Myocyte (in vitro differentiated cells): ENCODE data around the gene TICRR. TPM values are rescaled to one million over a fixed set of nuclear protein-coding genes. Genes with fewer than 3 reads are reported as not detected.

Experiments
- DNase-seq: peaks from one replicate; pipeline ENCODE4 v3.0.0-alpha.2; 2012; ENCODE audit warnings: low read depth
- total RNA-seq: library from RNA; depleted of rRNA; stranded (reverse); fragments of >200 nt; gene quantifications from 2 replicates; pipeline ENCODE4 v1.2.3, GENCODE V29; 2014

The TICRR gene
- total RNA-seq, 1 donor from 2014 or later: 0.19 TPM

DNA sequence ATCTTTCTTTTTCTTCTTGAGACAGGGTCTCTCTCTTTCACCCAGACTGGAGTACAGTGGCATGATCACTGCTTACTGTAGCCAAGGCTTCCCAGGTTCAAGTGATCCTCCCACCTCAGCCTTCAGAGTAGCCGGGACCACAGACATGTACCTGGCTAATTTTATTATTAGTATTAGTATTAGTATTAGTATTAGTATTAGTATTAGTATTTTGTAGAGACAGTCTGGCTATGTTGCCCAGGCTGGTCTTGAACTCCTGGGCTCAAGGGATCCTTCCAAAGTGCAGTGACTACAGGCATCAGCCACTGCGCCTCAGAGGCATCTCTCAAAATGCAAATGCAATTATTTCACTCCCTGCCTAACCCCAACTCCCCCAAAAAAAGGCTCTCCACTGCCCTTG is 78.3 kb downstream of the TICRR start:
- no peak for DNase-seq

DNA sequence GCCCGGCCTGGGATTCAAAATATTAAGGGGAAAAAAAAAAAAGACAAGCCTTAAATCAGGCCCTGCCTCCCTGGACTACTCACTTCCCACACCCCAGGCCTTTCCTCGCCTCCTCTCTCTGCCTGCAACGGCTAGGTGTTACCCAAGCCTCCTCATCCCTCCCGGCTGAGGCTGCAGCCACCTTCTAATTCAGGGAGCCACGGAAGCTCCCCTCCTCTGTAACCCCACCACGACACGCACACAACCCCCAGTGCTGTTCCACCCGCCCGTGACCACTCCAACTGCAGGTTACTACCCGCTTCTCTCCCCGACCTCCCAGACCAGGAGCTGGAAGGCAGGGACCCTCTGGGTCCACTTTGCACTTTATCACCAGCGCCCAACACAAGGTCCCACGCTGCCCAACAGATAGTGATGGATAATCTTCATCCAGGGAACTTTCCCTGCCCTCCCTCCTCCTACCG is 79.1 kb downstream of the TICRR start:
- no peak for DNase-seq

DNA sequence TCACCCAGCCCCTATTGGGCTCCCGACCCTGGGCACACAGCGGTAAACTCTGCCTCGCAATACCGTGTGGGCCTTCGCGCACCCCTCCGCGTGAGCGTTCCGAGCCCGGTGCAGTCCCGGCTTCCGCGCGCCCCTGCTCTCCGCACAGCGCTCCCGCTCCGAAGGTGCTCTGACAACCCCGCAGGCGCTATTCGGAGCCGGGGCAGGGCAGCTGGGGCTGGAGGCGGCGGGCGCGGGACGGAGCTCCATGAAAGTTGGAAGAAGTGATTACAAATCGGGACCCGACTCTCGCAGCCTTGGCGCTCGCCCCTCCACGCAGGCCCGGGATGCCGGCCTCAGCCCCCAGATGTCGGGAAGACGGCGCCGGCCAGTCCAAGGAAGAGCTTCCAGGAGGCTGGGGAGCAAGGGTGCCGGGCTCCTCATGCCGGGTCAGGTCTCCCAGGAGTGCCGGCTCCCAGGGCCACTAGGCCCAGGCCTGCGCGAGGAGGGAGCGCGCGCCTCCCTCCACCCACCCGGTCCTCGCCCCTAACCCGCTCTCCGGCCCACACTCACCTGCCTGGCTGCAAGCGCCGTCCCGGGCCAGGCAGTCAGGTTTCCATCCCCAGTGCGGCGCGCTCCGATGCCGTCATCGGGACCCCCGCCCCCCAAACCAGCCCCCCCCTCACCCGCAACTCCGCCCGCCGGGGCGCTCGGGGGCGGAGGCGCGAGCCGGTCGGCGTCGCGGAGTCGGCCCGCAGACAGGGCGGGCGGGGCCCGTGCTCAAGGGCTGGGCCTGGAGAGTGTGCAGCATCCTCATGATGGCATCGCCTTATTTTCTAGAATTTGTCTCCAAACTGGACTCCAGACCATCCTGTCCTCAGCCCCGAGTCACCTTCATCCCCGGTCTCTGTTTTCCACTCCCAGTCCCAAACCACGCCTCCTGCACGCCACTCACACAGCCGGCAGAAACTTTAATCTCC is 79.9 kb downstream of the TICRR start, which contains the start of gene KIF7:
TSS of gene KIF7 (minus strand) at position 621 of the 959 bp plus-strand sequence. CDS start 2,537 bp downstream, outside the sequence.
- DNase-seq: peak; percentile 46

DNA sequence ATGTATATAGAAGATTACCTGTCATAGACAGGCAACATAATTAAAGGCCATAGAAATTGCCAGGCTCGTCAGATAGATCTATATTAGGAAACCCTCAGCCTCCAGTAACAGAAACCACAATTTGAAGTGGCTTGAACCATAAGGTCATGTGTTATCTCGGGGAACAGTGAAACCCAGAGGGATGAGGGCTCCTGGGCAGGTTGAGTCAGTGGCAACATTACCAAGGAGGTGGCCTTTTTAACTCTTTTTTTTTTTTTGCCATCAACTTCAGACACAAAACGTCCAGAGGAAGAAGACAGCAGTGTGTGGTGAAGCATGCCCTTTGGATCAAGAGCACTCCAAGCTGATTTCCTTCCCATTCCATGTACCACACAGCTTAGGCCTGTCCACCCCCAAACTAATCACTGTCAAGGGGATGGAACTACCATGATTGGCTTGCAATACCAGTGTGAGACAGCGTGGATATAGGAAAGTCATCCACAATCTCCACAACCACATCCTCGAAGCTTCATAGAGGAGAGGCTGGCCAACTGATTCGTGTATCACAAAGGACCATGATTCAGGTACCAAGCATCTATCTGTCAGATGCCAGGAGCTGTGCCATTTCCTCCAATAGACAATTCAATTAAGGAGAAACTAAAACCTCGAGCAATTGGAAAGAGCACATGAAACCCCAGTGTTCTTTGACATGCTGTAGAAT is 81.0 kb downstream of the TICRR start:
- peak; percentile 40 for DNase-seq

DNA sequence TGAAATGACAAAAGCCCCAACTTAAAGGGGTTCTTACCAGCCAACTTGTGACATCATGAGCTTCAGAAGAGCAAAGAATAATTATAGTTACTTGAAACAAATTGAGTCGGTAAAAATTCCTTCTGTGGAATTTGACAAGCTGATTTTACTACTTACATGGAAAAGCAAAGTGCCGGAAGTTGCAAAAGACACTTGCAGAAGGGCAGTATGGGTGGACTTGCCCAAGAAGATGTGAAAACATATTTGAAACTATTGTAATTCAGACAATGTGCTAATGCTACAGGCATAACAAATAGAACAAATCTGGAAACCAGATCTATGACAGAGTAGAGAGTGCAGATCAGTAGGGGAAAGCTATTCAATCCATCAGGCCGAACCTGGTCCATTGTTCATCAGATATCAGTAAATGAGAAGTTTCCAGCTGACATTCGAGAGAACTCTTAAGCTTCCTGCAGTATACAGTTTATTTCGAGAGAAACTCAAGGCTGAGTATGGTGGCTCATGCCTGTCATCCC is 82.5 kb downstream of the TICRR start:
- DNase-seq: no peak

GRCh38 chr15:89659295-89659694 is 84.0 kb downstream of the TICRR start:
- DNase-seq: no peak

DNA sequence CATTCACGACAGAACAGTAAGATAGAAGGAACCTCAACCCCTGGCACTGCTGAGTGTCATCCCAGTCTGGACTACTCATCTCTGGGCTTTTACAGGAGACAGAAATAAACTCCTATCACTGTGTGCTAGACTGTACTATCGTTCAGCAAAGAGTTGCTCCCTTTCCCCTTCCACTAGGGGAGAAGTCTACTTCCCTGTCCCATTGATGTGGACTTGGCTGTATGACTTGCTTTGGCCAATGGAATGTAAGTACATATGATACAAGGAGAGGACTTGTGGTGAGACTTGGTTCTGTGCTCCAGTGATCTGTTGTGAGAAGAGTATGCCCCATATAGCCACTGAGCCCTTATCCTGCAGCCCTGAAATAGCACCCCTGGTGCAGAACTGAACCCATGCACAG is 85.3 kb downstream of the TICRR start:
- no peak for DNase-seq

DNA sequence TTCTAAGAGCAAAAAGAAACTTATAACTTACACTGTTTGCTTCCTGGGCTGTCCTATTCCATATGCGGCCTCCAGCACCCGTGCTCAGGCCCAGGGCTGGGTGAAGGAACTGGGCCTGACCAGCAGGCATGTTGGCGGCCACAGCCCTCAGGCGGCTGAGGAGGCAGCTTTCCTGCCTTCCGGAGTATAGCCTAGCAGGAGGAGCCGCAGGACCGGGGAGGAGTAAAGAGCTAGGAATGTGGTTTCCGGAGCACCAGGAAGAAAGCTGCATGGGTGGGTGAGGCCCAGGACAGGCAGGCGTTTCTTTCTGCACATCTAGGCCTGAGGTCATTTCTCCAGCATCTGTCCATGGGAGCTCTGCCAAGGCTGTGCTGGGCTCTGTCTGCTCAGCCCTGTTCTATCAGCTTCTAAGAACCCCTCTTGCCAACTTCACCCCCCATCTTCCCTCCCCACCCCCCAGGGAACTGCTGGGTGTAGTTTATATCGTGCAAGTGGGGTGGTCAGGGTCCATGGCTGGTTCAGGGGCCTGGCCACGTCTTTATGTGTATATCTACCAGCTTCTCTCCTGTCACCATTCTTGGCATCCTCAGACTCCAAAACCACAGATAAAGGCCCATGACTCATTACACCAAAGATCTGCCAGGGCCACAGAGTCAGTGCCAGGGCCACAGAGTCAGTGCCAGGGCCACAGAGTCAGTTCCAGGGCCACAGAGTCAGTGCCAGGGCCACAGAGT is 87.8 kb downstream of the TICRR start:
- peak; percentile 93 for DNase-seq

GRCh38 chr15:89664441-89665350 is 89.4 kb downstream of the TICRR start:
- peak; percentile 18 for DNase-seq

DNA sequence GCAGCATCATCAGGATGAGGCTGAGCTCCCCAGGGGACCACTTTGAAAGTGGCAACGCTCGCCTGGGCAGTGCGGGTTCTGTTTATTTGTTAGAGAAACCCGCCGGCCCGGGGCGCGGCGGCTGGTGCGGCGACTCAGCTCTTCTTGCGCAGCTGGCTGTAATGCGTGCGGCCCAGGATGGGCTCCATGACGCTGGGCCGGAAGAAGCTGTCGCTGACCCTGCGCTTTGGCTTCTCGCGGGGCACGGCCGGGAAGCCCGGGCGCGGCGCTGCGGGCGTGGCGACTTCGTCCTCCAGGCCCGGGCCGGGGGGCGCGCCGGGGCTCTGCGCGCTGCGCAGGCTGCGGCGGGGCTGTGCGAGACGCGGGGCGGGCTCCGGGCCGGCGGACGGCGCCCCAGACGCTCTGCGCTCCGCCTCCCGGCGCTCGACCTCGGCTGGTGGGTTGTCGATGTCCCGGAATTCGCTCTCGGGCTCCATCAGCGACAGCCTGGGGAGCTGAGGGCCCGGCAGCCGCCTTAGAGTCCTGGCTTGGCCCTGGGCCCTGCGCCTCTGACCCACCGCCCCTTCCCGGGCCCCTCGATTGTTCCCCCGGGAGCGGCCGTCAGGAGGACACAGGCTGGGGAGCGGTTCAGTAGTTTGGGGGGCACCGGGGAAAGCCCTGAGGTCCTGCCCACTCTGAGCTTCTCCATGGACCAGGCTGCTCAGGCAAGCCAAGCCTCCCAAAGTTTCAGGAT is 90.3 kb downstream of the TICRR start:
- DNase-seq: peak; percentile 71

DNA sequence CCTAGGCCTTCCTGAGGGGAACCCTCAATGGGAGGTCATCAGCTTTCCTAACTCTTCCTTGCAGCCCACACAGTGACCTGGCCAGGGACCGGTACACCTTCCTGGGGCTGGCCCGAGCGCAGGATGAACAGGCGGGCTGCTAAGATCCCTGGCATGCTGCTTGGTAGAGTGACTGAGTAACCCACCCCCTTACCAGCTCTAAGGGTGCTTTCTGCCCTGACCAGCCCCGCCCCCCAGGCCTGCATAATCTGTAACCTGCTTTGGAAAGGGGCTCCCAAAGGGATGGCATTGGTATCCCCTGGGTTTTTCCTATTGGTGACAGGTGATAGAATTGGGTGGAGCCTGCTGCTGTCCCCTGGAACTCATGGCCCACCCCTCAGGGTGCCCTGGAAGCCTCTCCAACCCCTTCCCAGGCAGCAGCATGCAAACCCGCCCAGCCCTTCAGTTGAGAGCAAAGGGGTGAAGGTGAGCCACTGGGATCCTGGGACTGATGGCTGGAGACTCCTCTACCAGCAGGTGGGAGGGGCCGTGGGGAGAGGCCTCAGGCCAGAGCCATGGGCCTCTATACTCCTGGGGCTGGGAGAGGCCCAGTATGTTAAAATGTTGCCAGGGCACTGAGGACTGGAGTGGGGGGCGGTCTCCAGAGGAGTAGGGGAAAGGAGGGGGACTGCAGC is 91.1 kb downstream of the TICRR start:
- DNase-seq: no peak

DNA sequence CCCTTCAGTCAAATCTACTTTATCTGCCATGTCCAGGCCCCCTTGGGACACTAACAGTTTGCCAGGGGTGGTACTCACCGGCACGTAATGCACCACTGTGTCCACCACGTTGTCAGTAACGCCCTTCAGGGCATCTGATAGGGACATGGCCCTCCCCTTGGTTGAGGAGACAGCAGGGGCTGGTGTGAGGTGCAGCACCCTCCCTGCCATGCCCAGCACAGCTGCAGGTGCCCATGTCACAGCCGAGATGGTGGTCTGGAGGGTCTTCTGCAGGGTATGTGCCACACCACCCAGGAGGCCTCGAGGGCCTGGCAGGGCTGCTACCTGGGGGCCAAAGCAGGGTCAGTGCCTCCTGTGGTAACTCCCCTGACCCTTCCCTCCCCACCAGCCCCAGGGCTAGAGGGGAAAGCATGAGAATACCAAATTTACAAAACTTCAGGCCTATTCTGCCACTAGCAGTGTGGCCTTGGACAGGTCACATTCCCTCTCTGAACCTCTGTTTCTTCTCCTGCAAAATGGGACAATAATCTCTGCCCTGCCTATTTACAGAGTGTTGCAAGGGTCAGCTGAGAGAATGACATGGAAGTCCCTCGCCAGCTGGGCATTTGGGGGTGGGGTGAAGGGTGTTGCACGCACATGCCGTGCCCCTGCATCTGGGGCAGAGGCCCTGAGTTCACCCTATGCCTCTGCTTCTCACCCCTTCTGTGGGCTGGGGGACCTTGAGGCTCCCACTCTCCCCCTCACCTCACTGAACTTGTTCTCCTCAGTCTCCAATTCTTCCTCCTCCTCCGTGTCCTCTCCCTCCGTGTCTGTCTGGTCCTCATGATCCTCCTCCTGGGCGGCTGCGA is 91.8 kb downstream of the TICRR start:
- DNase-seq: no peak

DNA sequence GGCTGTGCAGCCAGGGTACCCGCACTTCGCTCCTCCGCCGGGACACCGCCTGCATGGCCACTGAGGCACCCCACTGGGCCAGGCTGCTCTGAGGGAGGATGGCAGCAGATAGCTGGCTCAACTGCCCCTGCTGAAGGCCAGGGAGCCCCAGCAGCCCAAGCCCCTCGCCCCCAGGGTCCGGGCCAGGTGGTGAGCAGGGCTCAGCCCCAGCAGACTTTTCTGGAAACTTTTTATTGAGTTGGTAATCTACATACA is 92.4 kb downstream of the TICRR start:
- DNase-seq: no peak

DNA sequence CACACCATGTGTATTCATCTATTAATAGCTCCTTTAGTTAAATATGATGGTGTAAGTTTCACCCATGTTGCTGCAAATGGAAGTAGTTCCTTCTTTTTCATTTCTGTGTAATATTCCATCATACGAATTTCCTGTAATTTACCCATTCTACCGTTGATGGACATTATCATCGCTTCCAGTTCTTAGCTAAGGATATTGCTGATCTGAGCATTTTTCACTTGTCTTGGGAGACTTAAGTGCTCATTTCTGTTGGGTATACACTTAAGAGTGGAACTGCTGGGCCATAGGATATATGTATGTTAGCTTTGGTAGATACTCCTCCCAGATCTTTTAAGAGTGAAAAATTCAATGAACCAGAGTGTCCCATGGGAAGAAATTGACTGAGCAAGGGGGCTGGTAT is 92.9 kb downstream of the TICRR start:
- DNase-seq: no peak

- no peak for DNase-seq
These were observed 94.1 kb downstream of the TICRR start for GRCh38 chr15:89669309-89669865.

DNA sequence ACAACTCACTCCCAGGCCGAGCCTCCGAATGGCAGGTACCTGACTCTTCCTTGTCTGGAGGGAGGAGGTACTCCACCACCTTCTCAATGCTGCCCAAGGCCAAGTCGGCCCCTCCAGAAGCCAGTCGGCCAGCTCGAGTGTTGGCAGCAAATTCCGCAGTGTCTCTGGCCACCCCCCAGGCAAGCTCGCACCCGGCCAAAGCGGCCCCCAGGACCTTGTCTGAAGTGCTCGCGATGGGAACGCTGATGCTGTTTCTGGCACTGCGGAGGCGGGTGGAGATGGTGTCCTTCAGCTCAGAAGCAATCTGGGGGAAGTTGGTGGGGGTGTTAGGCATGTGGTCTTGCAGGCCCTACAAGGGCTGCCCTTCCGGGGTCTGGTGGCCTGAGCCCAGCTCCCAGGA is 94.7 kb downstream of the TICRR start:
- no peak for DNase-seq

GRCh38 chr15:89670971-89671560 is 95.8 kb downstream of the TICRR start:
- DNase-seq: no peak

- no peak for DNase-seq
These were observed 96.4 kb downstream of the TICRR start for GRCh38 chr15:89671687-89672086.
